H9 (cell line): ENCODE measurements around the gene SLC24A3. TPM values are rescaled to one million over a fixed set of nuclear protein-coding genes. Genes with fewer than 3 reads are reported as not detected.

Experiments
- DNase-seq: peaks from one replicate; pipeline ENCODE4 v3.0.0-alpha.2; 2017
- H2AFZ ChIP-seq: one replicate; pipeline ENCODE4 v1.6.1; 2013; ENCODE audit warnings: mild to moderate bottlenecking, low read length, control low read depth, moderate library complexity
- H2AK5ac ChIP-seq: 2 replicates; pipeline ENCODE4 v1.6.1; 2013; ENCODE audit warnings: low read length, control low read depth, mixed read lengths; ENCODE audit not compliant: insufficient read length
- H2BK120ac ChIP-seq: one replicate; pipeline ENCODE4 v1.6.1; 2013; ENCODE audit warnings: low read depth, mild to moderate bottlenecking, low read length, control low read depth, inconsistent platforms; ENCODE audit not compliant: poor library complexity, severe bottlenecking
- H2BK12ac ChIP-seq: 2 replicates; pipeline ENCODE4 v1.6.1; 2013; ENCODE audit warnings: low read length, control low read depth, mixed read lengths, low read depth; ENCODE audit not compliant: insufficient read length
- H2BK15ac ChIP-seq: 2 replicates; pipeline ENCODE4 v1.6.1; 2013; ENCODE audit warnings: low read depth, low read length, control low read depth
- H2BK20ac ChIP-seq: one replicate; pipeline ENCODE4 v1.6.1; 2013; ENCODE audit warnings: low read depth, mild to moderate bottlenecking, low read length, control low read depth, inconsistent platforms; ENCODE audit not compliant: poor library complexity, severe bottlenecking
- H2BK5ac ChIP-seq: 2 replicates; pipeline ENCODE4 v1.6.1; 2013; ENCODE audit warnings: low read length, control low read depth, mixed read lengths; ENCODE audit not compliant: insufficient read length
- H3K14ac ChIP-seq: 2 replicates; pipeline ENCODE4 v1.6.1; 2013; ENCODE audit warnings: low read length, control low read depth; ENCODE audit not compliant: insufficient read depth
- H3K18ac ChIP-seq: 2 replicates; pipeline ENCODE4 v1.6.1; 2013; ENCODE audit warnings: low read depth, mild to moderate bottlenecking, mixed read lengths, low read length, control low read depth; ENCODE audit not compliant: insufficient read length
- H3K23ac ChIP-seq: 2 replicates; pipeline ENCODE4 v1.6.1; 2013; ENCODE audit warnings: low read length, control low read depth, mixed read lengths, low read depth; ENCODE audit not compliant: insufficient read length
- H3K23me2 ChIP-seq: 2 replicates; pipeline ENCODE4 v1.6.1; 2013; ENCODE audit warnings: low read depth, mild to moderate bottlenecking, mixed read lengths, low read length, control low read depth; ENCODE audit not compliant: insufficient read length, poor library complexity, severe bottlenecking
- H3K27ac ChIP-seq: 2 replicates; pipeline ENCODE4 v1.5.1; 2013; ENCODE audit warnings: low read length, control low read depth, mixed read lengths, low read depth; ENCODE audit not compliant: insufficient read length
- H3K27me3 ChIP-seq: 2 replicates; pipeline ENCODE4 v1.6.1; 2013; ENCODE audit warnings: low read length, control low read depth, inconsistent platforms; ENCODE audit not compliant: insufficient read depth
- H3K4ac ChIP-seq: 2 replicates; pipeline ENCODE4 v1.6.1; 2013; ENCODE audit warnings: low read depth, mild to moderate bottlenecking, control low read depth, inconsistent platforms, low read length, moderate library complexity
- H3K4me1 ChIP-seq: 2 replicates; pipeline ENCODE4 v1.6.1; 2013; ENCODE audit warnings: low read length, control low read depth, inconsistent platforms; ENCODE audit not compliant: insufficient read depth
- H3K4me2 ChIP-seq: 2 replicates; pipeline ENCODE4 v1.6.1; 2013; ENCODE audit warnings: low read length, control low read depth, mixed read lengths; ENCODE audit not compliant: insufficient read length, insufficient read depth
- H3K56ac ChIP-seq: 2 replicates; pipeline ENCODE4 v1.6.1; 2013; ENCODE audit warnings: low read depth, mild to moderate bottlenecking, mixed read lengths, low read length, control low read depth; ENCODE audit not compliant: insufficient read length
- H3K79me1 ChIP-seq: 2 replicates; pipeline ENCODE4 v1.6.1; 2013; ENCODE audit warnings: low read depth, mild to moderate bottlenecking, moderate library complexity, low read length, control low read depth, inconsistent platforms; ENCODE audit not compliant: insufficient read depth, poor library complexity, severe bottlenecking
- H3K79me2 ChIP-seq: 2 replicates; pipeline ENCODE4 v1.6.1; 2013; ENCODE audit warnings: low read length, control low read depth, inconsistent platforms; ENCODE audit not compliant: insufficient read depth
- H3K9ac ChIP-seq: 2 replicates; pipeline ENCODE4 v1.6.1; 2013; ENCODE audit warnings: low read length, control low read depth, mixed read lengths; ENCODE audit not compliant: insufficient read length; ENCODE audit errors: extremely low read depth
- H3K9me3 ChIP-seq: one replicate; pipeline ENCODE4 v1.6.1; 2013; ENCODE audit warnings: low read depth, low read length, inconsistent platforms; ENCODE audit not compliant: control insufficient read depth
- H3T11ph ChIP-seq: one replicate; pipeline ENCODE4 v1.6.1; 2013; ENCODE audit warnings: mild to moderate bottlenecking, low read length, control low read depth, inconsistent platforms
- H4K20me1 ChIP-seq: one replicate; pipeline ENCODE4 v1.6.1; 2013; ENCODE audit not compliant: control insufficient read depth, insufficient read length, insufficient read depth
- H4K5ac ChIP-seq: 2 replicates; pipeline ENCODE4 v1.6.1; 2013; ENCODE audit warnings: low read depth, mild to moderate bottlenecking, mixed read lengths, low read length, control low read depth; ENCODE audit not compliant: insufficient read length
- H4K8ac ChIP-seq: replicated peaks from 2 replicates; pipeline ENCODE4 v1.6.1; 2013; ENCODE audit warnings: low read length, control low read depth, mixed read lengths, low read depth; ENCODE audit not compliant: insufficient read length
- H4K91ac ChIP-seq: 2 replicates; pipeline ENCODE4 v1.6.1; 2013; ENCODE audit warnings: low read depth, mild to moderate bottlenecking, moderate library complexity, mixed read lengths, low read length, control low read depth; ENCODE audit not compliant: insufficient read length
- H3K27ac Mint-ChIP-seq, 3 experiments: 2 replicates in 2 of 3; 3 replicates in 1 of 3; pipeline ENCODE4 v1.8.0; 2020 to 2021; ENCODE audit warnings: mixed read lengths in 3 of 3, mild to moderate bottlenecking in 1 of 3, moderate library complexity in 1 of 3
- H3K27me3 Mint-ChIP-seq: 2 replicates; pipeline ENCODE4 v1.8.0; 2021; ENCODE audit warnings: low read depth, mild to moderate bottlenecking, moderate library complexity, mixed read lengths
- H3K36me3 Mint-ChIP-seq, 3 experiments: 2 replicates in 2 of 3; 3 replicates in 1 of 3; pipeline ENCODE4 v1.8.0; 2020 to 2021; ENCODE audit warnings: low read depth in 3 of 3, mixed read lengths in 3 of 3; ENCODE audit not compliant: insufficient read depth in 1 of 3
- H3K4me1 Mint-ChIP-seq, 2 experiments: 2 replicates each; pipeline ENCODE4 v1.8.0; 2020; ENCODE audit warnings: mixed read lengths in 2 of 2
- H3K4me3 Mint-ChIP-seq, 2 experiments: 2 replicates in 1 of 2; 3 replicates in 1 of 2; pipeline ENCODE4 v1.8.0; 2020 to 2021; ENCODE audit warnings: mild to moderate bottlenecking in 2 of 2, mixed read lengths in 2 of 2, moderate library complexity in 1 of 2
- H3K9me3 Mint-ChIP-seq, 2 experiments: 2 replicates in 1 of 2; 3 replicates in 1 of 2; pipeline ENCODE4 v1.8.0; 2020; ENCODE audit warnings: mild to moderate bottlenecking in 2 of 2, mixed read lengths in 2 of 2, moderate library complexity in 1 of 2
- CTCF ChIP-seq: fragments of 200-600 bp; sonication (generic); conservative IDR thresholded peaks from 3 replicates; pipeline ENCODE4 v1.8.0; 2021; ENCODE audit warnings: antibody characterized with exemption, mild to moderate bottlenecking
- WGBS: extraction: QIAGEN DNeasy Blood & Tissue Kit; methylation state at CpG from one replicate; pipeline ENCODE4 v1.1.7; 2013; ENCODE audit warnings: missing lambda C conversion rate, low lambda C conversion rate, mixed read lengths; ENCODE audit not compliant: insufficient read length; ENCODE audit errors: extremely low coverage; 5-methylcytosine and 5-hydroxymethylcytosine counted together
- total RNA-seq: library from RNA; stranded (reverse); gene quantifications from 2 replicates; pipeline ENCODE4 v1.2.1, GENCODE V29; 2021

SLC24A3 gene
- total RNA-seq, 1 experiment from 2014 or later: 0.83 TPM

GRCh38 chr20:19739351-19739750 lies 526.9 kb downstream of the SLC24A3 start:
- no peak overlapping the region for H3T11ph ChIP-seq
- no peak overlapping the region for H3K27ac Mint-ChIP-seq
- WGBS: no CpG with 5 or more reads among the region's 10 CpGs
- H3K18ac ChIP-seq: no peak overlapping the region
- no peaks in the 10 kb centered on the region for H3K9me3 ChIP-seq
- no peak overlapping the region for H3K27ac ChIP-seq
- H3K4me2 ChIP-seq: no peak overlapping the region
- no peak overlapping the region for H3K56ac ChIP-seq
- peaks cover 17 to 21% of the 10 kb centered on the region in 2 experiments for H3K4me1 Mint-ChIP-seq
- H3K4ac ChIP-seq: no peak overlapping the region
- peaks cover 2% of the 10 kb centered on the region; the same call in 1 of the 2 replicates for H3K27me3 Mint-ChIP-seq
- no peak overlapping the region for H2BK12ac ChIP-seq
- H3K4me1 ChIP-seq: no peaks in the 10 kb centered on the region; the same call in 1 of the 2 replicates
- no peaks in the 10 kb centered on the region for H3K79me1 ChIP-seq
- H2AFZ ChIP-seq: no peak overlapping the region
- H4K5ac ChIP-seq: no peak overlapping the region
- no peak overlapping the region for H3K4me3 Mint-ChIP-seq
- H3K27me3 ChIP-seq: no peaks in the 10 kb centered on the region
- H2BK15ac ChIP-seq: no peak overlapping the region
- no peaks in the 10 kb centered on the region for H3K36me3 Mint-ChIP-seq
- H4K91ac ChIP-seq: no peak overlapping the region
- no peak overlapping the region for H2AK5ac ChIP-seq
- TF ChIP-seq CTCF: no peak
- H4K8ac ChIP-seq: no peak overlapping the region
- H4K20me1 ChIP-seq: no peaks in the 10 kb centered on the region
- H3K23ac ChIP-seq: no peak overlapping the region
- no peak overlapping the region for H2BK20ac ChIP-seq
- H2BK5ac ChIP-seq: no peak overlapping the region
- no peaks in the 10 kb centered on the region for H3K9me3 Mint-ChIP-seq
- no peaks in the 10 kb centered on the region for H3K79me2 ChIP-seq
- no peaks in the 10 kb centered on the region for H3K23me2 ChIP-seq
- DNase-seq: no peak
- H3K9ac ChIP-seq: no peak overlapping the region
- no peak overlapping the region for H2BK120ac ChIP-seq
- no peak overlapping the region for H3K14ac ChIP-seq
